ENCODE data around the gene PER1.

DNA sequence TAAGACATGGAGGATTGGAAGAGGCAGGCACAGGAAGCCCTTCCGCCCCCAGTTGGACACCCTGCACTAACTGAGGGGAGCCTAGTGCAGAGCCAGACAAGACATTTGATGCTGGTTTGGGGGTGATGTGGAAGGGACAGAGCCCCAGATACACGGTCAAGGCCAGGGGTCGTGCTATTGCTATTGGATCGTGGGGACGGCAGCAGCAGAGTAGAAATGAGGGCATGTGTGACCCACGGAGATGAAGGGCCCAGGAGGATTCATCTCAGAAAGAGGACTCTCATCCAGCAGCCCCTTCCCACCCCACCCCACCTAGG lies 12.6 kb upstream of the PER1 start:
- TF ChIP-seq EZH2 (IDR thresholded peaks at IDR 0.05; ENCODE audit: insufficient read depth, poor library complexity, severe bottlenecking) (no peak), EZH2phosphoT487 (IDR thresholded peaks at IDR 0.05; ENCODE audit: insufficient read depth, low read depth) (no peak)
